ENCODE results near the gene SLX4IP.

DNA sequence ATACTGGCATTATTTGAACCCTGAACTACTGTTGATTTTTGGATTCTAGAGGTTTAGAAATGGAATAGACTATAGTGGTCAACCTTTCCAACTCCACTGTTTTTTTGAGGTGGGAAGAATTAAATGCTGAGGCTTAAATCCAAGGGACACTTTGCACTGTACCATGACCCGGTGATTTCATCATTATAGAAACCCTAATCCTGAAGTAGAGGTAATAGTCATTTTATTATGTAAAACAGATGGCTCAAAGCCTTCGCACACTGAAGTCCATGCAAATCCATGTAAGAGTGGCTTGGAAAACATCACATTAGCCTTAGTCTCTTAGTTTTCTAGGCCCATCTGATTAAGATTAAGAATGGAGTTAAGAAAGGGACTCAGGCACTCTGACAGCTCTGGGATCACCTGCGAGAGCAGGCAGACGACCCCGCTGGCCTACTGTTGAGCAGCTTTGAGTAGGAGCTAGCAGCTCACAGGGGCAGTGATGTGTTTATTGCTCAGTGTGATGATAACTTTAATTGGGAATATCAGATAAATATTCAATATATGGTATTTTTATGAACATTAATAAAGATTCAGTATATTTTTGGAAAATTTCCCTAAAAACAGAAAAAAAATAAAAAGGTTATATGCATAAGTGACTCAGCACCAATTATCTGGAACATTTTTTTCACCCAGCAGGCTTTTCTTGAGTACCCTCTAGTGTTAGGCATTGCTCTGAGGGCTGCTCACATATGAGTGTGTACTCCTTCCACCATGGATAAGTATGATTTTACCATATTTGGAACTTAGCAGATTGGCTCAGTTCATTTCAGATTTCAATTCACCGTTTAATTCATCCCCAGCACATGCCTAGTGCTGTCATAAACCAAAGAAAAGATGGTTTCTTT, 13.4 kb downstream of the SLX4IP start:
- TF ChIP-seq, protein P1, sequence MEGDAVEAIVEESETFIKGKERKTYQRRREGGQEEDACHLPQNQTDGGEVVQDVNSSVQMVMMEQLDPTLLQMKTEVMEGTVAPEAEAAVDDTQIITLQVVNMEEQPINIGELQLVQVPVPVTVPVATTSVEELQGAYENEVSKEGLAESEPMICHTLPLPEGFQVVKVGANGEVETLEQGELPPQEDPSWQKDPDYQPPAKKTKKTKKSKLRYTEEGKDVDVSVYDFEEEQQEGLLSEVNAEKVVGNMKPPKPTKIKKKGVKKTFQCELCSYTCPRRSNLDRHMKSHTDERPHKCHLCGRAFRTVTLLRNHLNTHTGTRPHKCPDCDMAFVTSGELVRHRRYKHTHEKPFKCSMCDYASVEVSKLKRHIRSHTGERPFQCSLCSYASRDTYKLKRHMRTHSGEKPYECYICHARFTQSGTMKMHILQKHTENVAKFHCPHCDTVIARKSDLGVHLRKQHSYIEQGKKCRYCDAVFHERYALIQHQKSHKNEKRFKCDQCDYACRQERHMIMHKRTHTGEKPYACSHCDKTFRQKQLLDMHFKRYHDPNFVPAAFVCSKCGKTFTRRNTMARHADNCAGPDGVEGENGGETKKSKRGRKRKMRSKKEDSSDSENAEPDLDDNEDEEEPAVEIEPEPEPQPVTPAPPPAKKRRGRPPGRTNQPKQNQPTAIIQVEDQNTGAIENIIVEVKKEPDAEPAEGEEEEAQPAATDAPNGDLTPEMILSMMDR (IDR thresholded peaks at IDR 0.05): no peak
- no peak for TF ChIP-seq POLR2A (IDR thresholded peaks at IDR 0.05)
